Transverse colon (tissue), 4 donors: Measurements from ENCODE around the gene RFTN1.

Source experiments
- EP300 ChIP-seq: sonication (generic); formaldehyde crosslinking; IDR thresholded peaks from one replicate; pipeline ENCODE4 v1.6.1; 2017; ENCODE audit warnings: antibody characterized with exemption, low read depth
- POLR2AphosphoS5 ChIP-seq, 3 donors: sonication (generic); formaldehyde crosslinking; IDR thresholded peaks; one replicate each; pipeline ENCODE4 v1.6.1; 2016; ENCODE audit warnings: antibody characterized with exemption in 3 of 3
- TF ChIP-seq, protein P1 (sequence below), 5 experiments: fragments of 200-600 bp in 3 of 5; fragments of 450-650 bp in 2 of 5; sonication (generic) in 3 of 5; IDR thresholded peaks; 1 replicate in 2 of 5; 2 replicates in 3 of 5; pipeline ENCODE4 v1.5.1; 2016 to 2017; ENCODE audit warnings: antibody characterized with exemption in 5 of 5, inconsistent platforms in 3 of 5, mild to moderate bottlenecking in 2 of 5, moderate library complexity in 1 of 5

GRCh38 chr3:16377196-16377595 lies 136.3 kb downstream of the RFTN1 start:
- TF ChIP-seq, protein P1, sequence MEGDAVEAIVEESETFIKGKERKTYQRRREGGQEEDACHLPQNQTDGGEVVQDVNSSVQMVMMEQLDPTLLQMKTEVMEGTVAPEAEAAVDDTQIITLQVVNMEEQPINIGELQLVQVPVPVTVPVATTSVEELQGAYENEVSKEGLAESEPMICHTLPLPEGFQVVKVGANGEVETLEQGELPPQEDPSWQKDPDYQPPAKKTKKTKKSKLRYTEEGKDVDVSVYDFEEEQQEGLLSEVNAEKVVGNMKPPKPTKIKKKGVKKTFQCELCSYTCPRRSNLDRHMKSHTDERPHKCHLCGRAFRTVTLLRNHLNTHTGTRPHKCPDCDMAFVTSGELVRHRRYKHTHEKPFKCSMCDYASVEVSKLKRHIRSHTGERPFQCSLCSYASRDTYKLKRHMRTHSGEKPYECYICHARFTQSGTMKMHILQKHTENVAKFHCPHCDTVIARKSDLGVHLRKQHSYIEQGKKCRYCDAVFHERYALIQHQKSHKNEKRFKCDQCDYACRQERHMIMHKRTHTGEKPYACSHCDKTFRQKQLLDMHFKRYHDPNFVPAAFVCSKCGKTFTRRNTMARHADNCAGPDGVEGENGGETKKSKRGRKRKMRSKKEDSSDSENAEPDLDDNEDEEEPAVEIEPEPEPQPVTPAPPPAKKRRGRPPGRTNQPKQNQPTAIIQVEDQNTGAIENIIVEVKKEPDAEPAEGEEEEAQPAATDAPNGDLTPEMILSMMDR (IDR thresholded peaks at IDR 0.05): no peak
- TF ChIP-seq POLR2AphosphoS5 (IDR thresholded peaks at IDR 0.05) (no peak), EP300 (no peak)
